AG08396 (cell line): Measurements from ENCODE around the gene PLXDC1.
"Not testable (repeated sequence)": the region's sequence is repeated elsewhere in the genome, so short reads cannot be mapped to it uniquely, and the experiment has no call there.

Experiments
- DNase-seq: peaks from one replicate; pipeline ENCODE4 v3.0.0; 2012; ENCODE audit warnings: low spot score, mixed read lengths

PLXDC1 gene

DNA sequence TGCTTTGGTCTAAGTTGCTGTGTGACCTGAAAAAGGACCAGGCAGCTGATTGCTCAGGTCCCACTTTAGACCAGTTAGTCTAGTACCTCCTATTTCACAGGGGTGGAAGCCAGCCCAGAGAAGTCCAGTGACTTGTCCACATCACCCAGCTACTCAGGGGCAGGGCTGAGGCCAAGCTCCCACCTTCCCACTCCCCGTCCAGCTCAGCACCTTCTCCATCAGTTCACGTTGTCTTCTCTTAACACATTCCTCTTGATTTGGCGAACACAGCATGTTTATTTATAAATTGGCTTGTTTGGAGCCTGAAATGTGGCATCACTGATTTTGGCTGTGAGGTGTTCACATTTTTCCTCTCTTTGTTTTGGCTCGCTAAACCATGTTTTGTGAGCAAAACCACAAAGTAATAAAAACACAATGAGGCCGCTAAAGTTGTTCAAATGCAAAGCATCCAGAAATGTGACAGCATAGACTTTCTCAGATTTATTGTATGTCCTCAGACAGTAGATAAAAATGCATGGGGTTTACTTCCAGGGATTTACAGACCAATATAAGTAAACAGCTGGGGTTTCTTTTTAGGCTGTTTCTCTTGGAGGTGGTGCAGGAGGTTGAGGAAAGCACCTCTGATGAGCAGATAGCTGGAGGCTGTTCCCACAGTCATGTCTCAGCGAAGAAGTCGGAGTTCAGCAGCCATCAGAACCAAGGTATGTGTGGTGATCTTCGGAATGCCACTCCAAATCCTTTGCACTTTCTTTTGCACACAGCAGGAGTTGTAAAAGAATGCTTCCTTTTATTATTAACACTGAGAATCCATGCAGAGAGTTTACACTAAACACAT lies 88.4 kb downstream of the PLXDC1 start:
- no peak for DNase-seq

DNA sequence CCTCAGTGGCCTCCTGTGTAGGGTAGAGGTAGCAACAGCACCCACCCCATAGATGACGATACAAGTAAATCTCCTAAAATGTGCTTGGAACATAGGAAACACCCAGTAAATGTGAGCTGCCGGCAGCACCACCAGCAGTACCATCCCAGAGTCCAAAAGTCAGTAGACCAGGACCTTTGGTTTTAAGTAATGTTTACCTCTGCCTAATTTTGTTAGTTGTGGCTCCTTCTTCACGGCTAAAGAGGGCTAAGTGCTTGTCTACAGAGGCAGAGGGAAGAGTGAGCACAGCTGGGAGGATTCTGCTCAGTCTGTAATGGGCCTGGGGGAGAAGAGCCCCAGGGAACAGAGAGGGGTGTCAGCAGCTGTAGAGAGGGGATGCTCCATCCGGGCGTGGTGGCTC lies 92.9 kb downstream of the PLXDC1 start:
- DNase-seq = no peak

DNA sequence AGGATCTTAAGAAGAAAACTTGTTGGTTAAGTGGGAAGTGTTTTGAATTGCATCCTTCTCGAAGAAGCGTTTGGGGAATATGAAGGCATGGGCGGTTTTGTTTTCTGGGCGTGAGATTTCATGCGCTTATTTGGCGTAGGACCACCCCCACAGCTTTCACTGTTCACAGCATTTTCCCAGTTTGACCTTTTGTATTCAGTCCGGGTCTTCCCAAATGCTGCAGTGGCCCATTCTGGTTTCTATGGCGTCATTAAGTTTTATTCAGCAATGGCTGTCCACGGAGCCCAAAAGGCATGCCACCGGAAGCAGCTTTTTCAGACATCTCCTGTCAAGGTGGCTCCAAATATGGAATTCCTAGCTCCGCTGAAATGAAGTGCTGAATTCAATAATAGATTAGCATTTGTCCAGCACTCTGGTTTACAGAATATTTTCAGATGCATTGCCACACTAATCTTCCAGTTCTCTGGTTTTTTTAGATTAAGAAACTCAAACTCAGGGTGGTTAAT lies 93.7 kb downstream of the PLXDC1 start:
- DNase-seq = no peak

DNA sequence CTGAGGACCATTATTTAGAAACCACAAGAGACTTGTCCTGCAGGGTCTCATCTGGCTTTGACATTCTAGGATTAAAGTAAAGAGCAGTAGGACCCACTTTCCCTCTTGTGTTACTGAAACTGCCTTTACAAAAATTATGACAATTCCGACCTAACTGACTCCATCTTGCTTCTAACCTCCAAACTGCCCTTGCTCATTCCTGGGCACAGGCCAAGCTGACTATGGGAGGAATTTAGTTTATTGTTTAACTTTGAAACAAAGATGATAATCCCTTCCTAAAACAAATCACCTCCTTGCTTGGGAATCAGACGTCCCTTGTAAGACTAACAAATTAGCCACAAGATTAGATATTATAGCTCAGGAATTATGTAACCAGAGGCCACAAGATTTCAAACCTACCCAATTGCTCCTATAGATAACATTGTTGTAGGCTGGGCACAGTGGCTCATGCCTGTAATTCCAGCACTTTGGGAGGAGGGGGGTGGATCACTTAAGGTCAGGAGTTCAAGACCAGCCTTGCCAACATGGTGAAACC lies 97.3 kb downstream of the PLXDC1 start:
- no peak for DNase-seq

DNA sequence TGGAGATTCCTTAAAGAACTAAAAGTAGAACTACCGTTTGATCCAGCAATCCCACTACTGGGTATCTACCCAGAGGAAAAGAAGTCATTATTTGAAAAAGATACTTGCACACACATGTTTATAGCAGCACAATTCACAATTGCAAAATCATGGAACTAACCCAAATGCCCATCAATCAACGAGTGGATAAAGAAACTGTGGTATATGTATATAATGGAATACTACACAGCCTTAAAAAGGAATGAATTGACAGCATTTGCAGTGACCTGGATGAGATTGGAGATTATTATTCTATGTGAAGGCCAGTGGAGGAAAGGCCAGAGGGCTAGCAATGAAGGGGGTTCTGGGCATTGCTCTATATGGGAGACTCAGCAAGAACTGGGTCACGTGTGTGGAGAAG lies 99.0 kb downstream of the PLXDC1 start:
- not testable (repeated sequence) for DNase-seq

DNA sequence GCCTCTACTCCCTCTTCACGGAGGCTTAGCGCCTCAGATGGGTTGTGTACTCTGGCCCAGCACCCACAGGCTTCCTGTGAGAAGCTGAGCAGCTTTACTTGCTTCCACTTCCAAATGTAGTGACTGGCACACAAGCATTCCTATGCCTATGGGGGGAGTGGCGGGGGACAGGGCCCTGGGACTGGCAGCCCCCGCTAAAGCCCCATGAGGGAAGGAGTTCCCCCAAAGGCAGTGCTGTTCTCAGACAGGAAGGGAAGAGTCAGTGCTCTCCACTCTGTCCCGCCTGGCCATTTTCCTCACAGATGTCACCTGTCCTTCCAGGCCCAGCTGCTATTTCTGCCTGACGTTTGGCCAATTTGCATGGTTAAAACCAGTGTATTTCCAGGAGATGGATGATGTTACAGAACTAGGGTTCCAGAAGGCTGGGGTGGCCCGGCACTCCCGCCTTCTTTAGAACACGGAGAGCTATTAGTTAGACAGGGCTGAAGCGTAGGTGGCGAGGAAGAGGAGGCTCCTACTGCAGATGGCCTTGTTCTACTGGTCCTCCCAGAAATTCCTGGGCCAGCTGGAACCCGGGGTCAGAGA lies 100.3 kb downstream of the PLXDC1 start:
- no peak for DNase-seq

DNA sequence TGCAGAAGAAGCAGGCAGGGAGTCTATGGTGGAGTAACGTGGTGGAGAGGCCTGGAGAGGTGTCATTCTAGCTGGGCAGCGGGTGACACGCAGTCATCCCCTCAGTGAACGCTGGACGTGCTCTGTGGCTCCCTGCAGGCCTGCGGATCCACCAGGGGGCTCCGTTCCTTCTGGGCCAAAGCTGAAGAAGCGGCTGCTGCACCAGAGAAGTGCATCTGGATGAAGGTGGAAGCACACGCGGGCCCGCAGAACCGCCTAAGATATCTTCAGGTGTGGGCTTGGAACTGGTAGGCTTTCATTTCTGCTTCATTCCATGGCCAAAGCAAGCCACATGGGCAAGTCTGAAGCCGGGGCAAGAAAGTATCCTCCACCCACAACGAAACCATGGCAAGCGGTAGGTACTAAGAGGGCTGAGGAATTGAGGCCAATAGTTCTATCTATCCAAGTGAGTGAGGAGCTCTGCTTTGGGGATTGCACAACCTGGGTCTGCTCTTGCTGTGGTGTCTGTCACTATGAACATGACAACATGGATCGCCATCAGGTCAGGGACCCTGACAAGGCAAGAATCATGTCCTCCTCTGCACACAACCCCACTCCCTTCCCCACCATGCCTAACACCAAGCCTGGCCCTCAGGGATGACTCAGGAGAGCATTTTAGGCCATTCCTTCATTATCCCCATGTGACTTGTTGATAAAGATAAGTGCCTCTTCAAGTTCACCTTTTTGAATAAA lies 105.3 kb downstream of the PLXDC1 start:
- DNase-seq = no peak

DNA sequence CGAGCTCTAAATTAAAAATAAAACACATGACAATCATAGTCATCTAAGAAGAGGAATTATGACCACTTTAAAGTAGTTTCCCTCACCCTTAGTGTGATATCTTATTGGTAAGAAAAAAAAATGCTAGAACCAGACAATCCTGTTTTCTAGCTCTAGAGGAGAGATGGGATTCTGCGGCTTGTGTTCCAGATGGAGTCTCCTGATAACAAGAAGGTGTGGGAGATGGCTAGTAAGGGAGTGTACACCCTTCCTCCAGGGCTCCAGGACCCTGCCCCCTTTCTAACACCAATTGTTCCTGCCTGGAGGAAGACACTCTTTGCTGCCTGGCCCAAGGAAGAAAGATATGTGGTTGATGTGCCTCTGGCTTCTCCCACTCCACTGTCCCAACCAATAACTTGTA lies 115.4 kb downstream of the PLXDC1 start:
- DNase-seq = no peak

DNA sequence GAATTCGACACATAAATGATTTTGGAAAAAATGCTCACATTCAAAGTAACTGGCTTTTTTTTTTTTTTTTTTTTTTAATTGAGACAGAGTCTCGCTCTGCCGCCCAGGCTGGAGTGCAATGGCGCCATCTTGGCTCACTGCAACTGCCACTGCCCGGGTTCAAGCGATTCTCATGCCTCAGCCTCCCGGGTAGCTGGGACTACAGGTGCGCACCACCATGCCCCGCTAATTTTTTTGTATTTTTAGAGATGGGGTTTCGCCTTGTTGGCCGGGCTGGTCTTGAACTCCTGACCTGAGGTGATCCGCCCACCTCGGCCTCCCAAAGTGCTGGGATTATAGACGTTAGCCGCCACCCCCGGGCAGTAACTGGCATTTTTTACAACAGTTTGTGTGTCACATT lies 115.9 kb downstream of the PLXDC1 start:
- not testable (repeated sequence) for DNase-seq

DNA sequence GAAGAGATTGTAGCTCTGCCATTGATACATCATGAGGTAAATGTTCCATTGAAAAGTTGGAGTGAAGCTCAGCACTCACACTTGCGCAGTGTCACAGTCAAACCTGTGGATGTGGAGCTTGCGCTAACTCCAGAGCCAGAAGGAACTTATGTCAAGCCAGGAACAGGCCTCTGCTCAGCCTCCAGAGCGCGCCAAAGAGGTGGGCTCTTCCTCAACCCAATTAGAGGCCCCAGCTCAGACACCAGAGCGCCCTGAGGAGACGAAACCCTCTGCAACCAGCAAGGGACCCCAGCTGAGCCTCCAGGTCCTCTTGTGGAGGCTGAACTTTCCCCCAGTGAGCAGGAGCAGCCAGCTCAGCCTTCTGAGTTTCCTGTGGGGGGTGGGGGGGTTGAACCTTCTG lies 122.7 kb downstream of the PLXDC1 start:
- no peak for DNase-seq

DNA sequence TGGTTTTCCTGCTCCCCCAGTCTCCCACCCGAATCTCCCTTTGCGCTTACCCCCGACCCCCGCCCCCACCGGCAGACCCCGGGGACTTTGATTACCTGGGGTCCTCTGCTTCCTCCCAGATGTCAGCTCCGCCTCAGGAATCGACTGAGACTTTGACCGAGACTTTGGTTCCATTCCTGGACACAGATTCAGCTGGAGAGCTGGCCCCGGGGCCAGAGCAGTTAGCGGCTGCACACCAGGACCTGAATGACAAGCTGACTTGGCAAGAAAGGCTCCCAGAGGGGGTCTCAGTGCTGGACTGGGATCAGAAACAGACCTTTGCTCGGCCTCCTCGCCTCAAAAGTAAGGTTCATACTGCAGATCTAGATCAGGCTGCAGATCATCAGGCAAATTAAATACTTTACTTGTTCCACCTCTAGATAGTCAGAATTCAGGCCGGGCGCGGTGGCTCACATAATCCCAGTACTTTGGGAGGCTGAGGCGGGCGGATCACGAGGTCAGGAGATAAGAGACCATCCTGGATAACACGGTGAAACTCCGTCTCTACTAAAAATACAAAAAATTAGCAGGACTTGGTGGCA lies 123.9 kb downstream of the PLXDC1 start:
- no peak for DNase-seq

DNA sequence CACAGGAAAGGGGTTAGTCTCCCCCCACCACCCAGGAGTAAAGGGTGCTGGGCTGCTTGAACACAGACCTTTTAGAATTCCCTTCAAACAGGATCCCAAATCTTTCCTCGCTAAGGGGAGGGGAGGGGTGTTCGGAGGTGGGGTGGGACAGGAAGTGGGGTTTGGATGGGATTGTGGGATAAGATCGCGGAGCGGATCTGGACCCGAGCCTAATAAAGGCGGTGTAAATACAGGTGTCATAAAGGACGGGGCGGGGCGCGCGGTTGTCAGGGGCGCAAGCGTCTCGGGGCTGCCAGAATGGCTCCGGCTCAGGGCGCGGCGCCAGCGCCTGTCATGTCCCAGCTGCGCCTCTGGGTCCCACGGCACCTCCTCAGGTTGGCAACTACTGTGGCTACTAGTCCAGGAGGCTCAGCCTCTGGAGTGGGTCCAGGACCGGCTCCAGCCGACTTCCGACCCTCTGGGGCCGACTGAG lies 124.4 kb downstream of the PLXDC1 start:
- peak; percentile 32 for DNase-seq

DNA sequence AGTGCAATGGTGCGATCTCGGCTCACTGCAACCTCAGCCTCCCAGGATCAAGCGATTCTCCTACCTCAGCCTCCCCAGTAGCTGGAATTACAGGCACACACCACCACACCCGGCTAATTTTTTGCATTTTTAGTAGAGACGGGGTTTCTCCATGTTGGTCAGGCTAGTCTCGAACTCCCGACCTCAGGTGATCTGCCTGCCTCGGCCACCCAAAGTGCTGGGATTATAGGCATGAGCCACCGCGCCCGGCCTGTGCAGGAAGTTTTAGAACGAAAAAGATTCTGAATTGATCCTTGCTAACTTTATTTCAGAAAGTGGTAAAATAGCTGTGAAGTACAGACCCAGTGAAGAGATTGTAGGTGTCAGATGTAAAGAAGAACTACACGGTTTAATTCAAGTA lies 125.1 kb downstream of the PLXDC1 start:
- DNase-seq = not testable (repeated sequence)

DNA sequence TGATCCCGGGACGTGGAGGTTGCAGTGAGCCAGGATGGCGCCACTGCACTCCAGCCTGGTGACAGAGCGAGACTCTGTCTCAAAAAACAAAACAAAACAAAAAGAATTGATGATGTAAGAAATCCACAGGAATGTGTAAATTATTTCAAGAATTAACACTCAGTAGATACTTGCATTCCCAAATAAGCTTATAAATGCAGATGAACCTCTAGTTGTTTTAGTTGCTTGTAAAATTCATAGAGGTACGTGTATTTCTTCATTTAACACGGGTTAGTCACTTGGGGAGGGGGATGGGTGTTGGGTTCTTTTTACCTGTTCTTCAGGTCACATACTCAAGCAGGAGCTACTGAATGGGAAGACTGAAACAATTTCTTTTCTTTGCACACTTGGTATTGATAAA lies 128.5 kb downstream of the PLXDC1 start:
- no peak for DNase-seq

DNA sequence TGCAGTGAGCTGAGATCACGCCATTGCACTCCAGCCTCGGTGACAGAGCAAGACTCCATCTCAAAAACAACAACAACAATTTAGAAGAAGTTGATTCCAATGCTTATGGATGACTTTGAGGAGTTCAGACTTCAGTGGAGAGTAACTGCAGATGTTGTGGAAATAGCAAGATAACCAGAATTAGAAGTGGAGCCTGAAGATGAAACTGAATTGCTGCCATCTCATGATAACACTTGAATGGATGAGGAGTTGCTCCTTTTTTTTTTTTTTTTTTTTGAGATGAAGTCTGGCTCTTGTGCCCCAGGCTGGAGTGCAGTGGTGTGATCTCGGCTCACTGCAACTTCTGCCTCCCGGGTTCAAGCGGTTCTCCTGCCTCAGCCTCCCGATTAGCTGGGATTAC lies 131.4 kb downstream of the PLXDC1 start:
- not testable (repeated sequence) for DNase-seq

DNA sequence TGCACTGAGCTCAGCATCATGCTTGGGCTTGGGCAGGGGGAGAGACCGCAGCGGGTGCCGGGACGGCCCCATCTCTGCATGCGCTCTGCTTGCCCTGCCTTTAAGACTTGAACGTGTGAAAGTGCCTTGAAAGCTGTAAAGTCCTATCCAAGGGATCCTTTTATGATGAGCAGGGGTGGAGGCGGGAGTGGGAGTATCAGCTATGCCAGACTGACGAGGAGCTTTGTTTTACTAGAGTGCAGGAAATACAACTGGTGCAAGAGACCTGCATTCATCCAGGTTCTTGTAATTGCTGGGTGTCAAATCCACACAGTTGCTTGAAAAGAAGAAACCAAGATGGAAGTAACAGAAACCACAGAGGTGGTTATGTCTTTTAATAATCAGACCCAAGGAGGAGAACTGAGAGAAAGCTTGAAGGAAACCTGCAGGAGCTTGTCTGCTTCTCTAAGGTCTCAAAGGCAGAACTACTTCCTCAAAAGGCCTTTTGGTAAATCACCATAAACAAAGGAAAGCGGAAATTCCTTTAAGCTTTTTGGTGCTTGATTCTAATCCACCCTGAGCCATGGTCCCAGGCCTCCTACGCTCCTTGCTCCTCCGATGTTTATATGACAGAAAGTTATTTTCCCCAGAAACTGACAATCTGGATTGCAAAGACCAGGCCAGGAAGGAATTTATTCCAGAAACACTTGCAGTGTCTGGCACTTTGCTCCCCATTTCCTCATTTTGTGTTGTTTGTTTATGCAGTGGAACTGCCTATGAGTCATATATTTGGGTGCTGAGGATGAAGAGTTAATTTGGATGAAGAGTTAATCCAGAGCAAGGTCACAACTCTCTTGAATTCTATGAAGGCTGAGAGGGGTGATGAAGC lies 132.9 kb downstream of the PLXDC1 start:
- no peak for DNase-seq

DNA sequence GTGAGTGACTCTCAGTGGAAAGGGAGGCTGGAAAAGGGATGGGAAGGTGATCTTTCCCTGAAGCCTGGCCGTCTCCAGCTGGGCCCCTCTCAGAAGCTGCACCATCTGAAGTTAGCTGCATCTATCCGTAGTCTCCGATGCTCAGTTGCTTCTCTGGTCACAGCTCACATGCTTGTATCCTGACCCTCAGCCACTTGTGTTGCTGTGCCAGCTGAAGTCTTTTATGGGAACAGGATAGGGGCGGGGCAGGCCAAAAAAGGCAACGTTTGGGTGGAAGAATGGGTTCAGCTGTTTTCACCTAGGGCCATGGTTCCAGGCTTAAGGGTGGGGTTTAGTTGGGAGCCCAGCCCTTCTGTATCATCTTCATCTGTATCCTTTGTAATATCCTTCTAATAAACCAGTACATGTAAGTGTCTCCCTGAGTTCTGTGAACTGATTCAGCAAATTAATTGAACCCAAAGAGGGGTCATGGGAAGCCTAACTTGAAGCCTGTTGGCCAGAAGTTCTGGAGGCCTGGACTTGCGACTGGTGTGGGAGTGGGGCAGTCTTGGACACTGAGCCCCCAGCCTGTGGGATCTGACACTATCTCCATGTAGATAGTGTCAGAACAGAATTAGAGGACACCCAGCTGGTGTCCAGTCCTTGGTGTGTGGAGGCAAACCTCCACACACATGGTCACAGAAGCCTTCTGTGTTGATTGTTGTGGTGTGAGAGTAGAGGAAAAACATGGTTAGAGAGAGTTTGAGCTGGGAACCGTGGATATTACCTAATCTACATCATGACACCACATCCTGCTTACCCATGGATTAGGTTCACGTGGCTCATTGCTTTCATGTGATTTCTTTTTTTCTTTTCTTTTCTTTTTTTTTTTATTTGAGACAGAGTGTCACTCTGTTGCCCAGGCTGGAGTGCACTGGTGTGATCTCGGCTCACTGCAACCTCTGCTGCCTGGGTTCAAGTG lies 135.0 kb downstream of the PLXDC1 start:
- no peak for DNase-seq

DNA sequence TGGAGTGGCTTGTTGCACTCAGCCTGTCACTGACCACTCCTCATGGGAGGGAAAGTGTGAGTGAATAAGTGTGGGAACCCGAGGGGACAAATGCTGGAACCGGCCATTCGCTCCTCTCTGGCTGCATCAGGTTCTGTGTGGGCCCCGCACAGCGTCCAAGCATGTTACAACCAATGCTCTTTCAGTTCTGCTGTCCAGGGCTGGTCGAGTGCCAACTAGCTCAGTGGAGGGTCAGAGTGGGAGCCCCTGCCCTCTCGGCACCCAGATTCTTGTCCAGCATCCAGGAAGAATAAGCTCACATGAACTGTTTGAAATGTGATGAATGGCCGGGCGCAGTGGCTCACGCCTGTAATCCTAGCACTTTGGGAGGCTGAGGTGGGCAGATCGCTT lies 135.9 kb downstream of the PLXDC1 start:
- DNase-seq = no peak

DNA sequence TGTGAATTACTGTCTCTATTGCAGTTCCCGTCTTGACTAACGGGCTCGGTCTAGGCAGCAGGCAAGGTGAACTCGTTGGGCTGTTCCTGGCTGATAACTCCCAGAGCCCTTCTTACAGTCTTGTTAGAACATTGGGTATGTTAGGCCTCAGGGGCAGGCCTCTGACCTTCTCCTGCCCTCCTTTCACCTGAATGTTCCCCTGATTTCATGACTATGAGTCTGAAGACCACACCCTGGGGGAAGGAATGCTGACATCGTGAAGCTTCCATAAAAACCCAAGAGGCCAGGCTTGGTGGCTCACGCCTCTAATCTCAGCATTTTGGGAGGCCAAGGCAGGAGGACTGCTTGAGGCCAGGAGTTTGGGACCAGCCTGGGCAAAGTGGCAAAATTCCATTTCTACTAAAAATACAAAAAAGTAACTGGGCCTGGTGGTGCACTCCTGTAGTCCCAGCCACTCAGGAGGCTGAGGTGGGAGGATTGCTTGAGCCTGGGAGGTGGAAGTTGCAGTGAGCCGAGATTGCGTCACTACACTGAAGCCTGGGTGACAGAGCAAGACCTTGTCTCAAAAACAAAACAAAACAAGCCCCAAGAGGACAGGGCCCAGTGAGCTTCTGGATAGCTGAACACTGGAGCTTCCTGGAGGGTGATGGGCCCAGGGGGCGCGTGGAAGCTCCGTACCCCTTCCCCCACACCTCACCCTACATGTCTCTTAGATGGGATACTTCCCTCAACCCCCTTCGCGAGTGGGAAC lies 136.5 kb downstream of the PLXDC1 start:
- no peak for DNase-seq
